Stimulated activated CD8-positive, alpha-beta memory T cell treated with anti-CD3 and anti-CD28 coated beads, Interleukin-4, amount 100 ng/mL, for 1 hour (primary cell): ENCODE measurements around the gene RBM33.
A peak's percentile ranks its signal among the peaks of the same experiment; 100 is the strongest.
"Not testable (repeated sequence)": the region's sequence is repeated elsewhere in the genome, so short reads cannot be mapped to it uniquely, and the experiment has no call there.

ENCODE experiments used
- DNase-seq, 2 donors: peaks; one replicate each; pipeline ENCODE4 v3.0.0-alpha.2; 2020; ENCODE audit warnings: low read depth in 2 of 2, low spot score in 1 of 2

Gene RBM33

GRCh38 chr7:155644178-155644970 lies at the start of gene RBM33:
Gene RBM33, plus strand, starts transcription at chr7:155644661. Its CDS starts 216 bp downstream, at chr7:155644877.
- peak; percentile 38 to 41 for DNase-seq

GRCh38 chr7:155594961-155595366 lies 49.5 kb upstream of the RBM33 start:
- DNase-seq, result no peak

- no peak for DNase-seq
Observed at GRCh38 chr7:155597753-155598140, 46.7 kb upstream of the RBM33 start.

GRCh38 chr7:155598810-155599210 lies 45.7 kb upstream of the RBM33 start:
- peak; percentile 71 to 74 for DNase-seq

- no peak for DNase-seq
Observed at GRCh38 chr7:155602156-155602555, 42.3 kb upstream of the RBM33 start.

- no peak for DNase-seq
Observed at GRCh38 chr7:155602750-155603149, 41.7 kb upstream of the RBM33 start.

GRCh38 chr7:155603205-155603857 lies 41.1 kb upstream of the RBM33 start:
- no peak for DNase-seq

GRCh38 chr7:155603858-155604503 lies 40.5 kb upstream of the RBM33 start:
- DNase-seq, result no peak

- DNase-seq, result no peak
Observed at GRCh38 chr7:155604504-155604997, 39.9 kb upstream of the RBM33 start.

- DNase-seq, result no peak
Observed at GRCh38 chr7:155609185-155609584, 35.3 kb upstream of the RBM33 start.

GRCh38 chr7:155610633-155611193 lies 33.7 kb upstream of the RBM33 start:
- no peak for DNase-seq

- no peak for DNase-seq
Observed at GRCh38 chr7:155611808-155612447, 32.5 kb upstream of the RBM33 start.

- DNase-seq, result no peak
Observed at GRCh38 chr7:155612658-155613057, 31.8 kb upstream of the RBM33 start.

- DNase-seq, result not testable (repeated sequence)
Observed at GRCh38 chr7:155615085-155615484, 29.4 kb upstream of the RBM33 start.

- DNase-seq, result no peak
Observed at GRCh38 chr7:155618708-155619633, 25.5 kb upstream of the RBM33 start.

- DNase-seq, result no peak
Observed at GRCh38 chr7:155619634-155620271, 24.7 kb upstream of the RBM33 start.

GRCh38 chr7:155620497-155620896 lies 24.0 kb upstream of the RBM33 start:
- no peak for DNase-seq

- DNase-seq, result no peak
Observed at GRCh38 chr7:155621418-155621980, 23.0 kb upstream of the RBM33 start.

- DNase-seq, result no peak
Observed at GRCh38 chr7:155624412-155624811, 20.0 kb upstream of the RBM33 start.
